K562 (cell line): Measurements from ENCODE around the gene RBM28. TPM values are rescaled to one million over a fixed set of nuclear protein-coding genes. Genes with fewer than 3 reads are reported as not detected.

Source experiments
- ATF3 ChIP-seq, 2 experiments: fragments of 450-650 bp in 1 of 2; sonication (generic) in 1 of 2; formaldehyde crosslinking in 1 of 2; IDR thresholded peaks in 1 of 2; conservative IDR thresholded peaks in 1 of 2; 2 replicates each; pipeline versions ENCODE4 v1.6.1 to v1.8.1; 2016 to 2023; ENCODE audit warnings: mild to moderate bottlenecking in 2 of 2, moderate library complexity in 2 of 2, inconsistent platforms in 1 of 2, missing genetic modification reagents in 1 of 2
- CBFB ChIP-seq: sonication (generic); formaldehyde crosslinking; IDR thresholded peaks from 2 replicates; pipeline ENCODE4 v1.4.0; 2020; ENCODE audit warnings: mild to moderate bottlenecking, missing genetic modification reagents
- E2F3 ChIP-seq: fragments of 250-450 bp; sonication (Bioruptor Pico); IDR thresholded peaks from 2 replicates; pipeline ENCODE4 v1.4.0; 2020; ENCODE audit warnings: mild to moderate bottlenecking
- FIP1L1 ChIP-seq: fragments of 200-400 bp; formaldehyde crosslinking; IDR thresholded peaks from 2 replicates; pipeline ENCODE4 v1.6.1; 2018; ENCODE audit warnings: mild to moderate bottlenecking, low read depth, low read length; ENCODE audit not compliant: poor library complexity, severe bottlenecking
- GABPB2 ChIP-seq: fragments of 250-450 bp; sonication (Bioruptor Pico); conservative IDR thresholded peaks from 2 replicates; pipeline ENCODE4 v1.5.1; 2021; ENCODE audit warnings: mild to moderate bottlenecking
- HDAC3 ChIP-seq: fragments of 450-650 bp; IDR thresholded peaks from 2 replicates; pipeline ENCODE4 v1.6.1; 2018; ENCODE audit warnings: borderline replicate concordance, mild to moderate bottlenecking, moderate library complexity; ENCODE audit not compliant: partially characterized antibody
- ILF3 ChIP-seq: fragments of 450-650 bp; IDR thresholded peaks from 2 replicates; pipeline ENCODE4 v1.6.1; 2018; ENCODE audit warnings: antibody characterized with exemption, mild to moderate bottlenecking, moderate library complexity, borderline replicate concordance
- KDM1A ChIP-seq, 2 experiments: fragments of 450-650 bp; IDR thresholded peaks; 2 replicates each; pipeline ENCODE4 v1.6.1; 2016; ENCODE audit warnings: mild to moderate bottlenecking in 2 of 2
- MAX ChIP-seq: sonication (generic); formaldehyde crosslinking; IDR thresholded peaks from 2 replicates; pipeline ENCODE4 v1.9.0; 2022; ENCODE audit warnings: mild to moderate bottlenecking, missing genetic modification reagents
- NR0B1 ChIP-seq: fragments of 450-650 bp; IDR thresholded peaks from one replicate; pipeline ENCODE4 v1.6.1; 2018; ENCODE audit warnings: mild to moderate bottlenecking, moderate library complexity; ENCODE audit not compliant: partially characterized antibody
- PHF8 ChIP-seq: fragments of 200-600 bp; sonication (generic); IDR thresholded peaks from 2 replicates; pipeline ENCODE4 v1.6.1; 2012; ENCODE audit warnings: mixed run types, mild to moderate bottlenecking, inconsistent platforms, low read length, moderate library complexity, borderline replicate concordance
- PTBP1 ChIP-seq: fragments of 200-400 bp; formaldehyde crosslinking; IDR thresholded peaks from 2 replicates; pipeline ENCODE4 v1.6.1; 2017; ENCODE audit warnings: low read depth, low read length
- PTTG1 ChIP-seq: fragments of 450-650 bp; IDR thresholded peaks from 2 replicates; pipeline ENCODE4 v1.6.1; 2016; ENCODE audit warnings: low read depth, mild to moderate bottlenecking, missing genetic modification characterization, missing compliant biosample characterization
- RBM34 ChIP-seq: fragments of 200-400 bp; formaldehyde crosslinking; IDR thresholded peaks from 2 replicates; pipeline ENCODE4 v1.6.1; 2018; ENCODE audit warnings: low read length, borderline replicate concordance; ENCODE audit not compliant: insufficient read depth
- STAT6 ChIP-seq: sonication (generic); formaldehyde crosslinking; IDR thresholded peaks from 2 replicates; pipeline ENCODE4 v1.8.1; 2023; ENCODE audit warnings: mild to moderate bottlenecking, missing genetic modification reagents
- ZKSCAN8 ChIP-seq: fragments of 200-800 bp; sonication (Bioruptor generic); IDR thresholded peaks from 2 replicates; pipeline ENCODE4 v1.6.1; 2016; ENCODE audit warnings: missing genetic modification characterization, missing compliant biosample characterization
- ZNF146 ChIP-seq: IDR thresholded peaks from one replicate; pipeline ENCODE4 v1.6.1; 2018; ENCODE audit warnings: missing compliant biosample characterization; ENCODE audit not compliant: unreplicated experiment
- ZNF512 ChIP-seq: IDR thresholded peaks from 2 replicates; pipeline ENCODE4 v1.6.1; 2016; ENCODE audit warnings: missing genetic modification characterization, missing compliant biosample characterization
- ZNF668 ChIP-seq: fragments of 250-450 bp; sonication (Bioruptor Pico); IDR thresholded peaks from 2 replicates; pipeline ENCODE4 v1.8.0; 2022; ENCODE audit warnings: mild to moderate bottlenecking, inconsistent platforms
- ZNF717 ChIP-seq: fragments of 250-450 bp; sonication (Bioruptor Pico); IDR thresholded peaks from 2 replicates; pipeline ENCODE4 v1.5.0; 2021
- polyA plus RNA-seq, 8 experiments: library from polyadenylated mRNA; depleted of rRNA in 4 of 8; stranded (reverse) in 5 of 8; unstranded in 3 of 8; fragments of >200 nt; fragmentation: Nextera tagmentation in 2 of 8; fragmentation: Illumina TruSeq in 1 of 8; extraction: Ambion mirVana in 2 of 8; extraction: Trizol in 1 of 8; gene quantifications; 2 replicates each; pipeline versions ENCODE4 v1.2.1 to v1.2.3, GENCODE V29; 2011 to 2014; ENCODE audit warnings: inconsistent platforms in 1 of 8, missing spikeins in 1 of 8
- total RNA-seq, 7 experiments: library from RNA; depleted of rRNA in 6 of 7; stranded (reverse); fragments of >200 nt in 6 of 7; fragmentation: Illumina TruSeq in 2 of 7; extraction: Trizol in 2 of 7; gene quantifications; 2 replicates each; pipeline versions ENCODE4 v1.2.1 to v1.2.3, GENCODE V29; 2011 to 2021; ENCODE audit warnings: low replicate concordance in 1 of 7

RBM28 gene
- total and polyA plus RNA-seq, 9 of the 15 experiments (the other 6 are each of a cell fraction or from before 2014, with no cell fraction given), result 65.8 to 213 (median 138) TPM

GRCh38 chr7:128381161-128381821 lies 37.6 kb upstream of the RBM28 start (continued):
- TF ChIP-seq PHF8 (no peak), STAT6 (peak; percentile 87; the same call in 1 of the 2 replicates), E2F3 (CRISPR knock-in tag) (no peak), PTTG1 (tag) (no peak), KDM1A (IDR thresholded peaks at IDR 0.05) (no peak), PTBP1 (no peak), ZNF668 (CRISPR knock-in tag) (no peak), ZNF146 (no peak), ZKSCAN8 (CRISPR knock-in tag) (no peak), RBM34 (no peak), MAX (CRISPR knock-in tag) (no peak), GABPB2 (CRISPR knock-in tag) (no peak), ATF3 (IDR thresholded peaks at IDR 0.05) (no peak), ATF3 (CRISPR knock-in tag; conservative IDR thresholded peaks at IDR 0.05) (peak; percentile 60; the same call in 1 of the 2 replicates), HDAC3 (no peak), CBFB (CRISPR knock-in tag) (peak; percentile 86), ZNF717 (no peak), ZNF512 (tag) (no peak), ILF3 (no peak), FIP1L1 (no peak), NR0B1 (no peak)
